Adipose tissue (tissue), 3 donors: ENCODE data around the gene PHOSPHO2. TPM values are rescaled to one million over a fixed set of nuclear protein-coding genes. Genes with fewer than 3 reads are reported as not detected.
"Not testable (repeated sequence)": the region's sequence is repeated elsewhere in the genome, so short reads cannot be mapped to it uniquely, and the experiment has no call there.

ENCODE experiments used
- H3K27ac ChIP-seq: one replicate; pipeline ENCODE4 v1.5.1; 2013; ENCODE audit warnings: low read depth, low read length
- WGBS, 3 donors: extraction: QIAGEN DNeasy Blood & Tissue Kit; methylation state at CpG; one replicate each; pipeline ENCODE4 v1.1.7; 2013; 5-methylcytosine and 5-hydroxymethylcytosine counted together
- polyA plus RNA-seq, 3 donors: library from polyadenylated mRNA; stranded (reverse); fragments of 200-250 nt; gene quantifications; one replicate each; pipeline ENCODE4 v1.2.3, GENCODE V29; 2013
- donor health status: healthy with polysubstance abuse.
- donor health status: Bipolar disorder and iron deficiency.
- donor health status: healthy.

PHOSPHO2 gene
- polyA plus RNA-seq, 3 donors, result 3.3 to 10.6 (median 5.0) TPM

GRCh38 chr2:169676850-169677249 lies 17.4 kb upstream of the PHOSPHO2 start:
- H3K27ac ChIP-seq, result no peak overlapping the region
- 86 to 92% (median 87%) methylated on average over 6 of the region's 6 CpGs for WGBS, 3 donors

- 55 to 92% (median 66%) methylated on average over 3 of the region's 3 CpGs for WGBS, 3 donors
Observed at GRCh38 chr2:169683054-169683424, 11.2 kb upstream of the PHOSPHO2 start.

GRCh38 chr2:169683425-169684134 lies 10.7 kb upstream of the PHOSPHO2 start:
- H3K27ac ChIP-seq, result no peak overlapping the region
- 69 to 77% (median 76%) methylated on average over 3 of the region's 3 CpGs for WGBS, 3 donors

More at GRCh38 chr2:169683054-169683424, 11.2 kb upstream of the PHOSPHO2 start:
- H3K27ac ChIP-seq, result no peak overlapping the region

- 65 to 92% (median 76%) methylated on average over 3 of the region's 3 CpGs for WGBS, 3 donors
- H3K27ac ChIP-seq, result no peak overlapping the region
Observed at GRCh38 chr2:169684135-169684565, 10.1 kb upstream of the PHOSPHO2 start.

GRCh38 chr2:169684712-169685111 lies 9.6 kb upstream of the PHOSPHO2 start:
- 93 to 100% (median 99%) methylated on average over 2 of the region's 2 CpGs for WGBS, 3 donors
- H3K27ac ChIP-seq, result not testable (repeated sequence)

- not testable (repeated sequence) for H3K27ac ChIP-seq
- 79 to 87% (median 86%) methylated on average over 4 of the region's 4 CpGs for WGBS, 3 donors
Observed at GRCh38 chr2:169686825-169687224, 7.4 kb upstream of the PHOSPHO2 start.

GRCh38 chr2:169687943-169688342 lies 6.3 kb upstream of the PHOSPHO2 start:
- H3K27ac ChIP-seq, result not testable (repeated sequence)

GRCh38 chr2:169690958-169691357 lies 3.3 kb upstream of the PHOSPHO2 start:
- no peak overlapping the region for H3K27ac ChIP-seq
- WGBS, 3 donors, result 77 to 87% (median 85%) methylated on average over 1 of the region's 1 CpG

GRCh38 chr2:169692718-169693117 lies 1.6 kb upstream of the PHOSPHO2 start:
- H3K27ac ChIP-seq, result no peak overlapping the region
- WGBS, 3 donors, result 61 to 76% (median 76%) methylated on average over 3 of the region's 3 CpGs

- no peak overlapping the region for H3K27ac ChIP-seq
- 8 to 23% (median 11%) methylated on average over 4 of the region's 4 CpGs for WGBS, 3 donors
Observed at GRCh38 chr2:169693360-169693759, 909 bp upstream of the PHOSPHO2 start.

- no peak overlapping the region for H3K27ac ChIP-seq
- WGBS, 3 donors, result 24 to 30% (median 27%) methylated on average over 8 of the region's 8 CpGs
Observed at GRCh38 chr2:169694894-169695260, 608 bp downstream of the PHOSPHO2 start.

- H3K27ac ChIP-seq, result no peak overlapping the region
Observed at GRCh38 chr2:169696381-169696780, 2.1 kb downstream of the PHOSPHO2 start.

GRCh38 chr2:169699173-169699572 lies 4.9 kb downstream of the PHOSPHO2 start:
- 94 to 98% (median 97%) methylated on average over 2 of the region's 2 CpGs for WGBS, 3 donors
- H3K27ac ChIP-seq, result not testable (repeated sequence)

- 53 to 96% (median 79%) methylated on average over 3 of the region's 3 CpGs for WGBS, 3 donors
- H3K27ac ChIP-seq, result no peak overlapping the region
Observed at GRCh38 chr2:169702996-169703395, 8.7 kb downstream of the PHOSPHO2 start.

GRCh38 chr2:169704160-169704708 lies 10.0 kb downstream of the PHOSPHO2 start:
- no peak overlapping the region for H3K27ac ChIP-seq
- 92 to 93% (median 93%) methylated on average over 1 of the region's 1 CpG for WGBS, 3 donors

- WGBS, 3 donors, result 49 to 63% (median 49%) methylated on average over 2 of the region's 2 CpGs
- H3K27ac ChIP-seq, result no peak overlapping the region
Observed at GRCh38 chr2:169705927-169706326, 11.7 kb downstream of the PHOSPHO2 start.

GRCh38 chr2:169707626-169708025 lies 13.4 kb downstream of the PHOSPHO2 start:
- WGBS, 3 donors, result 68 to 92% (median 89%) methylated on average over 2 of the region's 2 CpGs
- no peak overlapping the region for H3K27ac ChIP-seq

- no peak overlapping the region for H3K27ac ChIP-seq
- WGBS, 3 donors, result 48 to 100% (median 100%) methylated on average over 1 of the region's 1 CpG
Observed at GRCh38 chr2:169709331-169709730, 15.1 kb downstream of the PHOSPHO2 start.

GRCh38 chr2:169709981-169710380 lies 15.7 kb downstream of the PHOSPHO2 start:
- WGBS, 3 donors, result 69 to 93% (median 70%) methylated on average over 1 of the region's 1 CpG
- no peak overlapping the region for H3K27ac ChIP-seq

- WGBS, 3 donors, result 53 to 78% (median 67%) methylated on average over 7 of the region's 7 CpGs
- no peak overlapping the region for H3K27ac ChIP-seq
Observed at GRCh38 chr2:169711751-169712509, 17.7 kb downstream of the PHOSPHO2 start.
